GM23248 (cell line): ENCODE results near the gene CYP4B1.

ENCODE experiments used
- EZH2 ChIP-seq: fragments of 200-600 bp; sonication (generic); IDR thresholded peaks from 2 replicates; pipeline ENCODE4 v1.6.1; 2018; ENCODE audit warnings: antibody characterized with exemption, mild to moderate bottlenecking; ENCODE audit not compliant: insufficient read depth, poor library complexity, severe bottlenecking
- EZH2phosphoT487 ChIP-seq: fragments of 200-600 bp; sonication (generic); IDR thresholded peaks from 2 replicates; pipeline ENCODE4 v1.6.1; 2018; ENCODE audit warnings: antibody characterized with exemption, moderate library complexity, mild to moderate bottlenecking, low read depth; ENCODE audit not compliant: insufficient read depth

DNA sequence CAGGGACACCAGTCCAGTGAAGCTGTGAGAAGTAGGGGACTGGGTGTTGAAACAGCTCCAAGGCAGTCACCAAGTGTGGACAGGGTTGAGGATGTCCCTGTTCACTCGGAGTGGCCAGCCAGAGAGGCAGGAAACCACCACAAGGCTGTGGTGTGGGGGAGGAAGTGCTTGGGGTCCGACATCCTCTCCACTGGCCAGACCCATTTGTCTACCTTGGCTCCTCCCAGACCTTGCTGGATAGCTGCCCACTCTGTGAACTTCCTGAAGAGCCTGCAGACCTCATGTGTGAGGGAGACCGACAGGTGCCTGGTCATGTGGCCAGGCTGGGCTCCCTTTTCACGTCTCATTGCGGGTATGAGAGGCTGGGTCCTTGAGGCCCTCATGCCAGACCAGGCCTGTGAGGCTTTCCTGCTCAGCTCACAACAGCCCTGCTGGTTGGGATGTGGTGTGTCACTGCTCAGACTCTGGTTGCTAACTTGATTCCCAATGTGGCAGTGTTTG is 21.8 kb downstream of the CYP4B1 start:
- TF ChIP-seq EZH2 (no peak), EZH2phosphoT487 (no peak)
